HepG2 (cell line): ENCODE data around the gene TNFRSF1B. TPM values are rescaled to one million over a fixed set of nuclear protein-coding genes. Genes with fewer than 3 reads are reported as not detected.

Experiments used
- ATAC-seq: fragments of 200-7000 bp; cut with Tn5 transposase; 3 replicates; pipeline ENCODE4 v1.9.1; 2020; ENCODE audit warnings: mild to moderate bottlenecking, moderate library complexity
- BruUV-seq: library from RNA; stranded (reverse); fragments of 400-500 nt; replicated peaks from 2 replicates; lab custom pipeline; 2021; lab: Mats Ljungman, UMichigan
- CTCF ChIA-PET: fragments of 300-600 bp; formaldehyde crosslinking; extraction: SDS; loops from one replicate; lab custom pipeline; 2021; ENCODE audit warnings: low total read pairs, inconsistent platforms, low intra/inter-chr PET ratio; lab: Yijun Ruan, JAX
- POLR2A ChIA-PET: fragments of 350-600 bp; sonication (Branson Sonifier 250); formaldehyde crosslinking; loops from one replicate; lab custom pipeline; 2020; ENCODE audit warnings: antibody characterized with exemption, inconsistent platforms; lab: Yijun Ruan, JAX
- DNase-seq: peaks from one replicate; pipeline ENCODE4 v3.0.0-alpha.2; 2015; ENCODE audit warnings: low spot score
- FAIRE-seq: peaks from 3 replicates; lab custom pipeline; 2011; peaks lifted over from hg19 to GRCh38; lab: Jason Lieb, UNC
- H2AFZ ChIP-seq: one replicate; pipeline ENCODE4 v1.6.1; 2011; ENCODE audit warnings: low read length, inconsistent platforms
- H3K27ac ChIP-seq: fragments of 300-600 bp; 3 replicates; pipeline ENCODE4 v1.8.0; 2011; ENCODE audit warnings: mixed run types, mild to moderate bottlenecking, mixed read lengths, low read length, inconsistent platforms; ENCODE audit not compliant: insufficient read depth; ENCODE audit errors: extremely low read length
- H3K27me3 ChIP-seq, 2 experiments: fragments of 200-600 bp in 1 of 2; 2 replicates in 1 of 2; 3 replicates in 1 of 2; pipeline versions ENCODE4 v1.6.0 to v1.8.0; 2011; ENCODE audit warnings: low read length in 2 of 2, mild to moderate bottlenecking in 2 of 2, moderate library complexity in 2 of 2, inconsistent platforms in 1 of 2; ENCODE audit not compliant: insufficient read depth in 2 of 2, control insufficient read depth in 1 of 2
- H3K36me3 ChIP-seq, 2 experiments: fragments of 200-600 bp in 1 of 2; replicated peaks in 1 of 2; 2 replicates in 1 of 2; 3 replicates in 1 of 2; pipeline versions ENCODE4 v1.5.1 to v1.8.0; 2011; ENCODE audit warnings: low read length in 2 of 2, inconsistent platforms in 1 of 2; ENCODE audit not compliant: insufficient read depth in 2 of 2, control insufficient read depth in 1 of 2
- H3K4me1 ChIP-seq: 2 replicates; pipeline ENCODE4 v1.5.1; 2012; ENCODE audit warnings: low read length, inconsistent platforms; ENCODE audit not compliant: insufficient read depth
- H3K4me2 ChIP-seq: 2 replicates; pipeline ENCODE4 v1.6.0; 2011; ENCODE audit warnings: low read depth, low read length, inconsistent platforms
- H3K4me3 ChIP-seq, 3 experiments: fragments of 200-600 bp in 1 of 3; sonication (generic), shearing (Covaris generic) in 1 of 3; replicated peaks in 1 of 3; 2 replicates each; pipeline ENCODE4 v1.5.1; 2011 to 2016; ENCODE audit warnings: low read length in 3 of 3, inconsistent platforms in 2 of 3, low read depth in 2 of 3, mild to moderate bottlenecking in 2 of 3, control low read depth in 1 of 3, mixed read lengths in 1 of 3; ENCODE audit not compliant: insufficient read depth in 1 of 3
- H3K79me2 ChIP-seq: one replicate; pipeline ENCODE4 v1.6.1; 2011; ENCODE audit warnings: low read length, inconsistent platforms; ENCODE audit not compliant: insufficient read depth
- H3K9ac ChIP-seq: 2 replicates; pipeline ENCODE4 v1.6.0; 2011; ENCODE audit warnings: mild to moderate bottlenecking, low read depth, low read length, inconsistent platforms; ENCODE audit not compliant: insufficient read depth
- H3K9me3 ChIP-seq: 2 replicates; pipeline ENCODE4 v1.5.1; 2012; ENCODE audit warnings: mild to moderate bottlenecking, low read length
- H4K20me1 ChIP-seq: 2 replicates; pipeline ENCODE4 v1.6.0; 2011; ENCODE audit warnings: inconsistent platforms, mild to moderate bottlenecking, low read length, moderate library complexity; ENCODE audit not compliant: insufficient read depth
- GLI4 ChIP-seq: sonication (generic); formaldehyde crosslinking; IDR thresholded peaks from 2 replicates; pipeline ENCODE4 v1.5.1; 2020; ENCODE audit warnings: missing genetic modification reagents, mild to moderate bottlenecking, moderate library complexity, borderline replicate concordance
- NRL ChIP-seq: sonication (generic); formaldehyde crosslinking; IDR thresholded peaks from 2 replicates; pipeline ENCODE4 v1.5.0; 2020; ENCODE audit warnings: missing genetic modification reagents, mild to moderate bottlenecking, moderate library complexity, borderline replicate concordance
- SIX1 ChIP-seq: sonication (generic); formaldehyde crosslinking; IDR thresholded peaks from 2 replicates; pipeline ENCODE4 v1.4.0; 2020; ENCODE audit warnings: missing genetic modification reagents, borderline replicate concordance
- SNAPC5 ChIP-seq: sonication (generic); formaldehyde crosslinking; IDR thresholded peaks from 2 replicates; pipeline ENCODE4 v1.8.1; 2023; ENCODE audit warnings: mild to moderate bottlenecking, missing genetic modification reagents, borderline replicate concordance
- TBX3 ChIP-seq: fragments of 450-650 bp; IDR thresholded peaks from 2 replicates; pipeline ENCODE4 v1.6.1; 2017; ENCODE audit warnings: antibody characterized with exemption, mild to moderate bottlenecking, inconsistent platforms, borderline replicate concordance
- ZC3H13 ChIP-seq: sonication (generic); formaldehyde crosslinking; IDR thresholded peaks from 2 replicates; pipeline ENCODE4 v1.8.1; 2023; ENCODE audit warnings: mild to moderate bottlenecking, missing genetic modification reagents, moderate library complexity
- ZNF136 ChIP-seq: sonication (generic); formaldehyde crosslinking; IDR thresholded peaks from 2 replicates; pipeline ENCODE4 v1.8.1; 2022; ENCODE audit warnings: low read depth, mild to moderate bottlenecking, moderate library complexity, missing genetic modification reagents
- ZNF382 ChIP-seq: sonication (generic); formaldehyde crosslinking; IDR thresholded peaks from 2 replicates; pipeline ENCODE4 v1.5.0; 2020; ENCODE audit warnings: missing genetic modification reagents, mild to moderate bottlenecking, borderline replicate concordance
- ZNF512B ChIP-seq: sonication (generic); formaldehyde crosslinking; IDR thresholded peaks from 2 replicates; pipeline ENCODE4 v1.5.1; 2020; ENCODE audit warnings: missing genetic modification reagents, mild to moderate bottlenecking, borderline replicate concordance
- ZNF768 ChIP-seq: sonication (generic); formaldehyde crosslinking; IDR thresholded peaks from 2 replicates; pipeline ENCODE4 v1.4.0; 2020; ENCODE audit warnings: missing genetic modification reagents
- ZSCAN25 ChIP-seq: sonication (generic); formaldehyde crosslinking; IDR thresholded peaks from 2 replicates; pipeline ENCODE4 v1.8.0; 2022; ENCODE audit warnings: mild to moderate bottlenecking, missing genetic modification reagents
- WGBS: methylation state at CpG from one replicate; pipeline ENCODE4 v1.1.6; 2017; ENCODE audit warnings: low lambda C conversion rate; 5-methylcytosine and 5-hydroxymethylcytosine counted together
- in situ Hi-C: cut with HindIII; loops from 2 replicates; pipeline ENCODE4 v1.10.0; 2017; ENCODE audit warnings: low pct_unique_long_range_greater_than_20kb; ENCODE audit not compliant: extremely low pct_ligation_motif_present
- intact Hi-C: fragments of 100-400 bp; cut with micrococcal nuclease; formaldehyde crosslinking; loops from one replicate; pipeline ENCODE4 v1.10.0; 2022; ENCODE audit not compliant: unreplicated experiment
- polyA plus RNA-seq, 8 experiments: library from polyadenylated mRNA; depleted of rRNA in 3 of 8; stranded (reverse) in 7 of 8; unstranded in 1 of 8; fragments of >200 nt; fragmentation: Illumina TruSeq in 4 of 8; extraction: Trizol in 4 of 8; gene quantifications; 2 replicates each; pipeline versions ENCODE4 v1.2.1 to v1.2.3, GENCODE V29; 2011 to 2016; ENCODE audit warnings: low read depth in 4 of 8, missing spikeins in 1 of 8, mixed read lengths in 1 of 8; ENCODE audit not compliant: insufficient read depth in 1 of 8
- total RNA-seq, 5 experiments: library from RNA; depleted of rRNA; stranded (reverse); fragments of >200 nt; fragmentation: Illumina TruSeq; extraction: Trizol; gene quantifications; 2 replicates each; pipeline ENCODE4 v1.2.3, GENCODE V29; 2016; ENCODE audit warnings: low read depth in 1 of 5
- TF ChIP-seq, protein P1 (sequence below): sonication (generic); formaldehyde crosslinking; IDR thresholded peaks from 2 replicates; pipeline ENCODE4 v1.5.0; 2020; ENCODE audit warnings: mild to moderate bottlenecking, missing genetic modification reagents

TNFRSF1B gene
- total and polyA plus RNA-seq, 2 of the 13 experiments (the other 11 are each of a cell fraction or from before 2014, with no cell fraction given) = 0.04 to 0.11 TPM

DNA sequence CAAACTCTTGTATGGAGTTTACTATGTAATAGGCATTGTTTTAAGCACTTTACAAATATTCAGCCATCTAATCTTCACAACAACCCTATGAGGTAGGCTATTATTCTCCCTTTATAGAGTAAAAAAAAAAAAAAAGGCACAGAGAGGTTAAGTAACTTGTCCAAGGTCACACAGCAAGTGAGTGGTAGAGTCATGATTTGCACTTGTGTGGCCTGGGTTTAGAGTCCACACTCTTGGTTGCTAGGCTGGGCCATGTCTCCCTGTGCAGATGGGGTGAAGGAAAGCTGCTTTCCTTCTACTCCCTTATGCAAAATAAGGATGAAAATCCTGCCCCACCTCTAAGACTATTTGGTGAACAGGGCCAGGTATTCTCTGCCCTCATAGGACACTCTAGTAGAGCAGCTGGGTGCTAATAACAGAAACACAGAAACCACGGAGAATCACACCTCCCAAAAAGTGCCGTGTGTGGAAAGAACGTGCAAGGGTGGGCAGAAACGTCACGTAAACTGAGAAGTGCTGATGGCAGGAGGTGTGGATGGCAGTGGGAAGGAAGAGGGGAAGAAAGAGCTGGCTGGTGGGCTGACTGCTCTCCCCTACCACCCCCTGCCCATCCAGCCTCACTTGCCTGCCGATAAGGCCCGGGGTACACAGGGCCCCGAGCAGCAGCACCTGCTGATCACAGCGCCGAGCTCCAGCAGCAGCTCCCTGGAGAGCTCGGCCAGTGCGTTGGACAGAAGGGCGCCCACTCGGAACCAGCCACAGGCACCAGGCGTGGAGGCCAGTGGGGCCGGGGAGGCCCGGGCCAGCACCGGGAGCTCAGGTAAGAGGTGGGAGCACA is 34.8 kb downstream of the TNFRSF1B start:
- ChIA-PET POLR2A (no interaction called here), CTCF (no interaction called here)
- no peak for TF ChIP-seq ZNF512B (CRISPR knock-in tag)
- TF ChIP-seq ZNF768 (CRISPR knock-in tag) = peak; percentile 84; the same call in 1 of the 2 replicates
- intact Hi-C loops = no loop called here
- Histone ChIP-seq H3K4me2 (no peak overlapping the region), H3K27ac (no peak overlapping the region), H3K27me3 (peaks cover 1 to 8% of the 10 kb centered on the region in 2 experiments; a peak in 2 of 5 replicates), H3K79me2 (no peaks in the 10 kb centered on the region), H3K9ac (no peak overlapping the region), H4K20me1 (no peaks in the 10 kb centered on the region), H3K4me1 (peaks cover 21% of the 10 kb centered on the region), H2AFZ (no peak overlapping the region), H3K4me3 (no peak overlapping the region), H3K36me3 (no peaks in the 10 kb centered on the region), H3K9me3 (no peaks in the 10 kb centered on the region)
- 62% methylated on average over 5 of the region's 18 CpGs for WGBS
- in situ Hi-C loops = no loop called here
- no peak for FAIRE-seq
- no peak for DNase-seq
- no peak for ATAC-seq
- BruUV-seq = no TSS peak

DNA sequence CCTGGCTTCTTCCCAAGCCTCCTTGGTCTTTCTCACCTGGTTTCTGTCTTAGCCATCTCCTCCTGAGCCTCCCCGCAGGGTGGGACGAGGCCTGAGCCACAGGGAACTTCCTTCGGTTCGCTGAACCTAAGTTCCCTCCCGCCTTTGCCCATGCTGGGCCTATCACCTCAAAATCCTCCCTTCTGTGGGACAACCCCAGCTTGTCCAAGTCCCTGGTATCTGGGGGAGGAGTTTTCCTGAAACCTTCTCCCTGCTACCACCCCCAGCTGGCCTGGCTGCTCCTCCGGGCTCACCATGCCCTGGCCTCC is 35.4 kb downstream of the TNFRSF1B start:
- intact Hi-C loops (no loop called here), in situ Hi-C loops (no loop called here)
- DNase-seq = no peak
- no peak for FAIRE-seq
- ChIA-PET CTCF (no interaction called here), POLR2A (no interaction called here)
- ATAC-seq = no peak
- 53% methylated on average over 6 of the region's 6 CpGs for WGBS
- H3K4me1 ChIP-seq = peaks cover 21% of the 10 kb centered on the region
- no peak overlapping the region for H3K4me2 ChIP-seq
- no TSS peak for BruUV-seq
- H4K20me1 ChIP-seq = no peaks in the 10 kb centered on the region
- H3K27ac ChIP-seq = no peak overlapping the region
- H3K9me3 ChIP-seq = no peaks in the 10 kb centered on the region
- no peak overlapping the region for H3K4me3 ChIP-seq
- H3K9ac ChIP-seq = no peak overlapping the region
- peaks cover 1 to 8% of the 10 kb centered on the region in 2 experiments; a peak in 2 of 5 replicates for H3K27me3 ChIP-seq
- no peaks in the 10 kb centered on the region for H3K79me2 ChIP-seq
- H3K36me3 ChIP-seq = no peaks in the 10 kb centered on the region
- no peak overlapping the region for H2AFZ ChIP-seq
- TF ChIP-seq ZNF136 (CRISPR knock-in tag) (no peak), ZNF382 (CRISPR knock-in tag) (no peak), NRL (CRISPR knock-in tag) (no peak), GLI4 (CRISPR knock-in tag) (no peak), SIX1 (CRISPR knock-in tag) (no peak), TBX3 (no peak), SNAPC5 (CRISPR knock-in tag) (no peak), ZC3H13 (no peak), ZSCAN25 (no peak)
- TF ChIP-seq, protein P1, sequence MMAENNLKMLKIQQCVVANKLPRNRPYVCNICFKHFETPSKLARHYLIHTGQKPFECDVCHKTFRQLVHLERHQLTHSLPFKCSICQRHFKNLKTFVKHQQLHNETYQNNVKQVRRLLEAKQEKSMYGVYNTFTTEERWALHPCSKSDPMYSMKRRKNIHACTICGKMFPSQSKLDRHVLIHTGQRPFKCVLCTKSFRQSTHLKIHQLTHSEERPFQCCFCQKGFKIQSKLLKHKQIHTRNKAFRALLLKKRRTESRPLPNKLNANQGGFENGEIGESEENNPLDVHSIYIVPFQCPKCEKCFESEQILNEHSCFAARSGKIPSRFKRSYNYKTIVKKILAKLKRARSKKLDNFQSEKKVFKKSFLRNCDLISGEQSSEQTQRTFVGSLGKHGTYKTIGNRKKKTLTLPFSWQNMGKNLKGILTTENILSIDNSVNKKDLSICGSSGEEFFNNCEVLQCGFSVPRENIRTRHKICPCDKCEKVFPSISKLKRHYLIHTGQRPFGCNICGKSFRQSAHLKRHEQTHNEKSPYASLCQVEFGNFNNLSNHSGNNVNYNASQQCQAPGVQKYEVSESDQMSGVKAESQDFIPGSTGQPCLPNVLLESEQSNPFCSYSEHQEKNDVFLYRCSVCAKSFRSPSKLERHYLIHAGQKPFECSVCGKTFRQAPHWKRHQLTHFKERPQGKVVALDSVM (CRISPR knock-in tag) = no peak
